Activated T-cell treated with anti-CD3 and anti-CD28 coated beads, Interleukin-2, amount 50 U/mL, for 4 hours (primary cell): ENCODE measurements around the gene MGAT4C. TPM values are rescaled to one million over a fixed set of nuclear protein-coding genes. Genes with fewer than 3 reads are reported as not detected.

Experiments
- ATAC-seq, 2 donors: fragments of 200-7000 bp; cut with Tn5 transposase; one replicate each; pipeline ENCODE4 v1.10.0; 2021
- DNase-seq: peaks from one replicate; pipeline ENCODE4 v3.0.0-alpha.2; 2020
- H3K27me3 Mint-ChIP-seq: one replicate; pipeline ENCODE4 v1.8.0; 2021; ENCODE audit warnings: low read depth, mixed read lengths
- H3K36me3 Mint-ChIP-seq: one replicate; pipeline ENCODE4 v1.8.0; 2022; ENCODE audit warnings: mixed read lengths; ENCODE audit not compliant: insufficient read depth
- H3K4me1 Mint-ChIP-seq: one replicate; pipeline ENCODE4 v1.8.0; 2021; ENCODE audit warnings: low read depth, mixed read lengths
- H3K4me3 Mint-ChIP-seq: one replicate; pipeline ENCODE4 v1.8.0; 2021; ENCODE audit warnings: mild to moderate bottlenecking, moderate library complexity, mixed read lengths
- H3K9me3 Mint-ChIP-seq: one replicate; pipeline ENCODE4 v1.8.0; 2021; ENCODE audit warnings: mixed read lengths
- total RNA-seq, 3 donors: library from RNA; stranded (reverse); gene quantifications; one replicate each; pipeline ENCODE4 v1.2.1, GENCODE V29; 2021

The MGAT4C gene
- total RNA-seq, 3 donors from 2014 or later = not detected

DNA sequence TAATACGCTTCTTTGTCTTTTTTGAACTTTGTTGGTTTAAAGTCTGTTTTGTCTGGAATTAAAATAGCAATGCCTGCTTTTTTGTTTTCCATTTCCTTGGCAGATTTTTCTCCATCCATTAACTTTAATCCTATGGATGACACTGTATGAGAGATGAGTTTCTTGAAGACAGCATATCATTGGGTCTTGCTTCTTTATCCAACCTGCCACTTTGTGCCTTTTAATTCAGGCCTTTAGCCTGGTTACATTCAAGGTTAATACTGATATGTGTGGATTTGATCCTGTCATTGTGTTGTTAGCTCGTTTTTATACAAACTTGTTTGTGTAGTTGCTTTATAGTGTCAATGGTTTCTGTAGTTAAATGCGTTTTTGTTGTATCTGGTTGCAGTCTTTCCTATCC lies 214.1 kb downstream of the MGAT4C start:
- H3K4me1 Mint-ChIP-seq = no peaks in the 10 kb centered on the region
- no peak overlapping the region for H3K4me3 Mint-ChIP-seq
- no peaks in the 10 kb centered on the region for H3K36me3 Mint-ChIP-seq
- ATAC-seq (no peak), DNase-seq (no peak)
- no peaks in the 10 kb centered on the region for H3K27me3 Mint-ChIP-seq
- peaks cover 31% of the 10 kb centered on the region for H3K9me3 Mint-ChIP-seq

- peaks cover 8% of the 10 kb centered on the region for H3K9me3 Mint-ChIP-seq
- no peaks in the 10 kb centered on the region for H3K36me3 Mint-ChIP-seq
- no peak for DNase-seq
- no peak for ATAC-seq
- no peaks in the 10 kb centered on the region for H3K27me3 Mint-ChIP-seq
- H3K4me1 Mint-ChIP-seq = no peaks in the 10 kb centered on the region
- no peak overlapping the region for H3K4me3 Mint-ChIP-seq
These were observed 237.8 kb downstream of the MGAT4C start for GRCh38 chr12:86018361-86018760.

- DNase-seq = no peak
These were observed 241.2 kb downstream of the MGAT4C start for GRCh38 chr12:86015026-86015425.

GRCh38 chr12:86006727-86007126 lies 249.5 kb downstream of the MGAT4C start:
- H3K27me3 Mint-ChIP-seq = no peaks in the 10 kb centered on the region
- H3K4me1 Mint-ChIP-seq = no peaks in the 10 kb centered on the region
- peaks cover 15% of the 10 kb centered on the region for H3K9me3 Mint-ChIP-seq
- no peaks in the 10 kb centered on the region for H3K36me3 Mint-ChIP-seq
- no peak for ATAC-seq
- no peak for DNase-seq
- no peak overlapping the region for H3K4me3 Mint-ChIP-seq

More at GRCh38 chr12:86015026-86015425, 241.2 kb downstream of the MGAT4C start:
- Mint-ChIP-seq H3K4me3 (no peak overlapping the region), H3K4me1 (no peaks in the 10 kb centered on the region), H3K27me3 (no peaks in the 10 kb centered on the region), H3K9me3 (peaks cover 8% of the 10 kb centered on the region), H3K36me3 (no peaks in the 10 kb centered on the region)
- no peak for ATAC-seq

DNA sequence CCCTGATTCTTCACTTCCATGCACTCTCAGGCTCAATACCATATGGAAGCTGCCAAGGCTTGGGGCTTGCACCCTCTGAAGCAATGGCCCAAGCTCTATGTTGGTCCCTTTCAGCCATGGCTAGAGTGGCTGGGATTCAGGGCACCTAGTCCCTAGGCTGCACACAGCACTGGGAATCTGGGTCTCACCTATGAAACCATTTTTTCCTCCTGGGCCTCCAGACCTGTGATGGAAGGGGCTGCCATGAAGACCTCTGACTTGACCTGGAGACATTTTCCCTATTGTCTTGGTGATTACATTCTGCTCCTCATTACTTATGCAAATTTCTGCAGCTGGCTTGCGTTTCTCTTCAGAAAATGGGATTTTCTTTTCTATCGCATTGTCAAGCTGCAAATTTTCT lies 258.1 kb downstream of the MGAT4C start:
- ATAC-seq = no peak
- no peak for DNase-seq
- H3K27me3 Mint-ChIP-seq = no peaks in the 10 kb centered on the region
- no peaks in the 10 kb centered on the region for H3K4me1 Mint-ChIP-seq
- H3K4me3 Mint-ChIP-seq = no peak overlapping the region
- H3K9me3 Mint-ChIP-seq = peaks cover 30% of the 10 kb centered on the region
- H3K36me3 Mint-ChIP-seq = no peaks in the 10 kb centered on the region

DNA sequence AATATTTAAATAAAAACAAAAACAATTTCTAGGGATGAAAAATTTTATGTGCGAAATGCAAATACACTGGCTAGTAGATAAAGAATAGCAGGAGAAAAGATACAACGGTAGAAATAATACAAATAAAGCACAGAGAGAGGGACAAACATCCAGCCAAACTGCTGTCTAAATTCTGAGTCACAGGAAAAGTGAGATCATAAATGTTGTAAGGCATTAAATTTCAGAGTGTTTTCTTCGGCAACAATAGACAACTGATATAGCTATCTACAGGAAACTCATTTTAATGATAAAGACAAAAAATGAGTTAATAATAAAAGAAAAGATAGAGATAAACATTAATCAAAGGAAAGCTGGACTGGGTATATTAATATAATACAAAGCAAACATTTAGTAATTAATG lies 259.9 kb downstream of the MGAT4C start:
- H3K4me3 Mint-ChIP-seq = no peak overlapping the region
- H3K27me3 Mint-ChIP-seq = no peaks in the 10 kb centered on the region
- DNase-seq (no peak), ATAC-seq (no peak)
- H3K4me1 Mint-ChIP-seq = no peaks in the 10 kb centered on the region
- peaks cover 31% of the 10 kb centered on the region for H3K9me3 Mint-ChIP-seq
- H3K36me3 Mint-ChIP-seq = no peaks in the 10 kb centered on the region

DNA sequence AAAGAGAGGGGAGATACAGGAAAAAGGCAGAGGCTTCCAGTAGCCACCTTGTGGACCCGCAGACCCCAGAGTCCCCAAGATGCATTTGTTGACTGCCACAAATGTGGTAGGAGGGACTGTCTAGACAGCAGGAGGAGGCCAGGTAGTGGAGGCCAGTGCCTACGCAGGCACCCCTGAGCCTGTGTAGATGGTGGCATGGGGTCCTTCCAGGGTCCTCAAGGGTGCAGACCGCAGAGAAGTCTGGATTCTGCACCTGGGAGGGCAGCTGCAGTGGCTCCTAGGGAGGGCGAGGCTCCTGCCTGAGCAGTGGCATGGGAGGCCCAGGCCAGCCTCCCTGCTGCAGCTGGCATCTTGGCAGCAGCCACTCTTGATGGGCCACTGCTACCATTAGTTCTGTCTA lies 262.4 kb downstream of the MGAT4C start:
- Mint-ChIP-seq H3K4me1 (no peaks in the 10 kb centered on the region), H3K9me3 (peaks cover 23% of the 10 kb centered on the region), H3K36me3 (no peaks in the 10 kb centered on the region), H3K27me3 (no peaks in the 10 kb centered on the region), H3K4me3 (no peak overlapping the region)
- DNase-seq (no peak), ATAC-seq (no peak)

DNA sequence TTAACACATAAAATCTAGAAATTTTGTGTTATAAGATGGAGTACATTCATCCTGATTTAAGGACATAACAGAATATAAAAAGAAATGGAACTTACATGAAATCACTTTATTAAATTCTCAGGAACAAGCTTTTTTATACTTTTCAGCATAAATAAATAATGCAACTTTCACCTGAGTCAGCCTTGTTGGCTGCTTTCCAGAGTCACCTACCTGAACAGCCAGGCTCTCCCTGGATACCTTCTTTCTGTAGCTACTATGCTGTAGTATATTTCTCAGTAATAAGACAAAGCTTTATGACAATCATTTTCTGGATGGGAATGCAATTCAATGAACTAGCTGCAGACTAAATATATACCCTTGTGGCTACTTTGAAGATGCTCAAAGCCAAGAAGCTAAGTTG lies 270.2 kb downstream of the MGAT4C start:
- Mint-ChIP-seq H3K27me3 (no peaks in the 10 kb centered on the region), H3K4me3 (no peak overlapping the region), H3K36me3 (no peaks in the 10 kb centered on the region), H3K4me1 (no peaks in the 10 kb centered on the region), H3K9me3 (peaks cover 6% of the 10 kb centered on the region)
- no peak for DNase-seq
- ATAC-seq = no peak

DNA sequence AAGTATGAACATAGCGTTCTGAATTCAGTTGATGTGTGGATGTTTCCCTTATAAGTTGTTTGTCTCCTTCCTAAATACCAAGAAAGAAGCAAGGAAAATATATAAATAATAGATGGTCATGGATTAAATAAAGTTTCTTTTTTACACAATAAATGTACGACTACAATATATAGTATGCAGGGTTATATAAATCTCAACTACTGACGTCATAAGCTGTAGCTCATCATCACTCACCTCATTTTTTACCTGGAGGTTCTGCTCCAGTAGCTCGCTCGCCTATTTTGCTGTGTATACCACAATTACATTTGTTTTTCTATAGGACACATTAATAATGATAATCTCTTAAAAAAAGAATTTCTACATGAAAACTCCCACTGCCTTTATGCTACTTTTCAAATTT lies 272.6 kb downstream of the MGAT4C start:
- ATAC-seq = no peak
- peaks cover 7% of the 10 kb centered on the region for H3K9me3 Mint-ChIP-seq
- H3K4me3 Mint-ChIP-seq = no peak overlapping the region
- no peak for DNase-seq
- no peaks in the 10 kb centered on the region for H3K27me3 Mint-ChIP-seq
- H3K36me3 Mint-ChIP-seq = no peaks in the 10 kb centered on the region
- H3K4me1 Mint-ChIP-seq = no peaks in the 10 kb centered on the region

DNA sequence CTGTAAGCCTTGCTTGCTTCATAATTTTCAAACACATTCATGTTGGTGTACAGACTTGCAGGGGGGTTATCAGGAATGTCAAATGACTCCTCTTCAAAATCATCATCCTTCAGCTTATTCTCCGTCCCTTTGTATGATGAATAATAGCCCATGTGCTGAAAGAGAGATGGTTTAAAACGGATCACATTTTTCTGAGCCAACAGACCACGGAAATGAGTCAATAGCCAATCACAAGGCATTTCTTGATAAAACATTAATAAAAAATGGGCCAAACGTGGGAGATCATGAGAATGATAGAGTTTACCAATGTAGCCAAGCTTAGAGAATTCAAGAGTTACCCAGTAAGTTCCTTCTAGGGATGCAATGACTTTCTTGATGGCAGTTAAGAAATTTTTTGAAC lies 276.6 kb downstream of the MGAT4C start:
- no peaks in the 10 kb centered on the region for H3K27me3 Mint-ChIP-seq

GRCh38 chr12:85975716-85976115 lies 280.5 kb downstream of the MGAT4C start:
- no peak for DNase-seq
- no peaks in the 10 kb centered on the region for H3K27me3 Mint-ChIP-seq
- no peaks in the 10 kb centered on the region for H3K36me3 Mint-ChIP-seq
- peaks cover 4% of the 10 kb centered on the region for H3K9me3 Mint-ChIP-seq
- no peak for ATAC-seq
- no peak overlapping the region for H3K4me3 Mint-ChIP-seq
- H3K4me1 Mint-ChIP-seq = no peaks in the 10 kb centered on the region

More for the DNA sequence above, 276.6 kb downstream of the MGAT4C start:
- ATAC-seq = no peak
- Mint-ChIP-seq H3K4me1 (no peaks in the 10 kb centered on the region), H3K4me3 (no peak overlapping the region), H3K9me3 (peaks cover 4% of the 10 kb centered on the region), H3K36me3 (no peaks in the 10 kb centered on the region)
- DNase-seq = no peak

GRCh38 chr12:85971800-85972199 lies 284.4 kb downstream of the MGAT4C start:
- H3K9me3 Mint-ChIP-seq = no peaks in the 10 kb centered on the region
- no peaks in the 10 kb centered on the region for H3K27me3 Mint-ChIP-seq
- H3K4me3 Mint-ChIP-seq = no peak overlapping the region
- ATAC-seq = no peak
- DNase-seq = no peak
- H3K36me3 Mint-ChIP-seq = no peaks in the 10 kb centered on the region
- H3K4me1 Mint-ChIP-seq = no peaks in the 10 kb centered on the region

GRCh38 chr12:85968606-85969005 lies 287.6 kb downstream of the MGAT4C start:
- DNase-seq (no peak), ATAC-seq (no peak)
- Mint-ChIP-seq H3K36me3 (no peaks in the 10 kb centered on the region), H3K27me3 (no peaks in the 10 kb centered on the region), H3K4me1 (no peaks in the 10 kb centered on the region), H3K4me3 (no peak overlapping the region), H3K9me3 (no peaks in the 10 kb centered on the region)

DNA sequence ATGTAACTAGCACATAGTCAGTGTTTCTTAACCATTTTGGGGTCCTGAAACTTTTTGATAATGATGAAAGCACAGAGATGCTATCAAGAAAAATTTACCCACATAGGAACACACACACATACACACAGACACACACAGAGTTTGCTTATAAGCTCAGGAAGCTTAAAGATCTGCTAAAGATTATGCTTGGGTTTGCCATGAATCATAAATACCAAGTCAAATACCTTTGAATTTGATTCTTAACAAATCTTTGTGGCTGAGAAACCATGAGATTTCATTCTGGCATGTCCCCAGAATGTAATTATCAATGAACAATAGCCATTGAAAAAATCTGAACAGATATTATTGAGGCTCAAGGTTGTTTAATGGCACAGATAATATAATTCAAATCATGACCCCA lies 292.9 kb downstream of the MGAT4C start:
- H3K36me3 Mint-ChIP-seq = no peaks in the 10 kb centered on the region
- no peaks in the 10 kb centered on the region for H3K9me3 Mint-ChIP-seq
- ATAC-seq (no peak), DNase-seq (no peak)
- no peaks in the 10 kb centered on the region for H3K27me3 Mint-ChIP-seq
- no peaks in the 10 kb centered on the region for H3K4me1 Mint-ChIP-seq
- H3K4me3 Mint-ChIP-seq = no peak overlapping the region

GRCh38 chr12:85956081-85956480 lies 300.1 kb downstream of the MGAT4C start:
- Mint-ChIP-seq H3K4me1 (no peaks in the 10 kb centered on the region), H3K4me3 (no peak overlapping the region), H3K9me3 (no peaks in the 10 kb centered on the region), H3K36me3 (no peaks in the 10 kb centered on the region), H3K27me3 (no peaks in the 10 kb centered on the region)
- no peak for ATAC-seq
- DNase-seq = no peak

DNA sequence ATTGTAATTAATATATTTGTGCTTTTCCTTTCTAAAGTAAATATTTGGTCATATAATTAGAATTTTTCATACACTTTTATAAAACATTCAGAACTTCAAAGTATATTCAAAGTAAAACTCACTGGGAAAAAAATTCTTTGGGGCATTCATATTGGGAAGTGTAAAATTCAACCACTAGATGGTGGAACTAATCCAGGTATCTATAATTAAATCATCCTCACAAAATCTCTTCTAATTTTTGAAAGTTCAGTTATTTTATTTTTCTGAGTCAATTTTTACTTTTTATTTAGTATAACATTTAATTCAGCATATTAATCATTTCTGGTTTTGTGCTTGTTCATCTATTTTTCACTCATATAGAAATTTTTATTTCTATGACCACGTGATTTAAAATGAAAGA lies 301.1 kb downstream of the MGAT4C start:
- no peak overlapping the region for H3K4me3 Mint-ChIP-seq
- no peaks in the 10 kb centered on the region for H3K27me3 Mint-ChIP-seq
- DNase-seq = no peak
- no peak for ATAC-seq
- no peaks in the 10 kb centered on the region for H3K36me3 Mint-ChIP-seq
- no peaks in the 10 kb centered on the region for H3K4me1 Mint-ChIP-seq
- no peaks in the 10 kb centered on the region for H3K9me3 Mint-ChIP-seq
